ENCODE data around the gene FAF1. TPM values are rescaled to one million over a fixed set of nuclear protein-coding genes. Genes with fewer than 3 reads are reported as not detected.

Gene FAF1
- total RNA-seq, 2 donors from 2014 or later = 17.8 to 27.5 TPM

- DNase-seq = no peak
- no peak for TF ChIP-seq POLR2A (IDR thresholded peaks at IDR 0.05)
- no peak for TF ChIP-seq CTCF (IDR thresholded peaks at IDR 0.05)
- intact Hi-C loops (cut with DNase I) = no loop called here
- no peak for ATAC-seq
- Histone ChIP-seq H3K27me3 (no peaks in the 10 kb centered on the region), H3K9me3 (no peaks in the 10 kb centered on the region), H3K27ac (no peak overlapping the region), H3K4me1 (peaks cover 27% of the 10 kb centered on the region), H3K36me3 (replicated peaks in 1 of 2; ENCODE audit: insufficient read depth in 1 of 2, low read depth in 2 of 2) (no peaks in the 10 kb centered on the region), H3K4me3 (no peak overlapping the region)
Measured at GRCh38 chr1:50703240-50703639, 256.8 kb downstream of the FAF1 start.

GRCh38 chr1:50702395-50702794 lies 257.7 kb downstream of the FAF1 start:
- intact Hi-C loops (cut with DNase I) = no loop called here
- WGBS, 2 donors = 87 to 94% methylated on average over 2 of the region's 2 CpGs
- no peak for ATAC-seq

GRCh38 chr1:50701706-50702317 lies 258.3 kb downstream of the FAF1 start:
- peaks cover 32% of the 10 kb centered on the region for H3K4me1 ChIP-seq
- H3K27ac ChIP-seq = no peak overlapping the region
- no peaks in the 10 kb centered on the region for H3K27me3 ChIP-seq
- intact Hi-C loops (cut with DNase I) = no loop called here
- WGBS, 2 donors = 12 to 19% methylated on average over 1 of the region's 1 CpG
- no peak for TF ChIP-seq CTCF (IDR thresholded peaks at IDR 0.05)
- TF ChIP-seq POLR2A (IDR thresholded peaks at IDR 0.05) = no peak
- H3K9me3 ChIP-seq = no peaks in the 10 kb centered on the region
- no peaks in the 10 kb centered on the region for H3K36me3 ChIP-seq (replicated peaks in 1 of 2; ENCODE audit: insufficient read depth in 1 of 2, low read depth in 2 of 2)
- H3K4me3 ChIP-seq = no peak overlapping the region
- ATAC-seq = no peak
- no peak for DNase-seq

More at GRCh38 chr1:50702395-50702794, 257.7 kb downstream of the FAF1 start:
- H3K27ac ChIP-seq = no peak overlapping the region
- peaks cover 32% of the 10 kb centered on the region for H3K4me1 ChIP-seq
- H3K36me3 ChIP-seq (replicated peaks in 1 of 2; ENCODE audit: insufficient read depth in 1 of 2, low read depth in 2 of 2) = no peaks in the 10 kb centered on the region
- no peak for TF ChIP-seq CTCF (IDR thresholded peaks at IDR 0.05)
- no peak overlapping the region for H3K4me3 ChIP-seq
- no peak for DNase-seq
- H3K9me3 ChIP-seq = no peaks in the 10 kb centered on the region
- H3K27me3 ChIP-seq = no peaks in the 10 kb centered on the region

GRCh38 chr1:50700621-50701020 lies 259.4 kb downstream of the FAF1 start:
- H3K9me3 ChIP-seq = no peaks in the 10 kb centered on the region
- H3K4me3 ChIP-seq = no peak overlapping the region
- WGBS, 2 donors = 20 to 33% methylated on average over 2 of the region's 2 CpGs
- DNase-seq (no peak), ATAC-seq (no peak)
- no peak overlapping the region for H3K27ac ChIP-seq
- H3K36me3 ChIP-seq (replicated peaks in 1 of 2; ENCODE audit: insufficient read depth in 1 of 2, low read depth in 2 of 2) = no peaks in the 10 kb centered on the region
- intact Hi-C loops (cut with DNase I) = no loop called here
- TF ChIP-seq POLR2A (IDR thresholded peaks at IDR 0.05) = no peak
- no peak for TF ChIP-seq CTCF (IDR thresholded peaks at IDR 0.05)
- peaks cover 32% of the 10 kb centered on the region for H3K4me1 ChIP-seq
- H3K27me3 ChIP-seq = no peaks in the 10 kb centered on the region

- H3K27me3 ChIP-seq = no peaks in the 10 kb centered on the region
- TF ChIP-seq POLR2A (IDR thresholded peaks at IDR 0.05) = no peak
- TF ChIP-seq CTCF (IDR thresholded peaks at IDR 0.05) = no peak
- H3K9me3 ChIP-seq = no peaks in the 10 kb centered on the region
- no peak overlapping the region for H3K27ac ChIP-seq
- H3K4me3 ChIP-seq = no peak overlapping the region
- no peak for ATAC-seq
- WGBS, 2 donors = 96 to 98% methylated on average over 4 of the region's 4 CpGs
- H3K4me1 ChIP-seq = peaks cover 32% of the 10 kb centered on the region
- intact Hi-C loops (cut with DNase I) = no loop called here
- H3K36me3 ChIP-seq (replicated peaks in 1 of 2; ENCODE audit: insufficient read depth in 1 of 2, low read depth in 2 of 2) = no peaks in the 10 kb centered on the region
- no peak for DNase-seq
Measured at GRCh38 chr1:50700214-50700613, 259.9 kb downstream of the FAF1 start.
